22Rv1 (cell line): ENCODE measurements around the gene DNAJC17.

Source experiments
- H3K27ac ChIP-seq: fragments of 450-650 bp; 2 replicates; pipeline ENCODE4 v1.5.1; 2017
- ZFX ChIP-seq: fragments of 450-650 bp; IDR thresholded peaks from 2 replicates; pipeline ENCODE4 v1.6.1; 2017; ENCODE audit warnings: antibody characterized with exemption, borderline replicate concordance
- TF ChIP-seq, protein P1 (sequence below): fragments of 450-650 bp; IDR thresholded peaks from 2 replicates; pipeline ENCODE4 v1.5.1; 2017; ENCODE audit warnings: mild to moderate bottlenecking

DNAJC17 gene

DNA sequence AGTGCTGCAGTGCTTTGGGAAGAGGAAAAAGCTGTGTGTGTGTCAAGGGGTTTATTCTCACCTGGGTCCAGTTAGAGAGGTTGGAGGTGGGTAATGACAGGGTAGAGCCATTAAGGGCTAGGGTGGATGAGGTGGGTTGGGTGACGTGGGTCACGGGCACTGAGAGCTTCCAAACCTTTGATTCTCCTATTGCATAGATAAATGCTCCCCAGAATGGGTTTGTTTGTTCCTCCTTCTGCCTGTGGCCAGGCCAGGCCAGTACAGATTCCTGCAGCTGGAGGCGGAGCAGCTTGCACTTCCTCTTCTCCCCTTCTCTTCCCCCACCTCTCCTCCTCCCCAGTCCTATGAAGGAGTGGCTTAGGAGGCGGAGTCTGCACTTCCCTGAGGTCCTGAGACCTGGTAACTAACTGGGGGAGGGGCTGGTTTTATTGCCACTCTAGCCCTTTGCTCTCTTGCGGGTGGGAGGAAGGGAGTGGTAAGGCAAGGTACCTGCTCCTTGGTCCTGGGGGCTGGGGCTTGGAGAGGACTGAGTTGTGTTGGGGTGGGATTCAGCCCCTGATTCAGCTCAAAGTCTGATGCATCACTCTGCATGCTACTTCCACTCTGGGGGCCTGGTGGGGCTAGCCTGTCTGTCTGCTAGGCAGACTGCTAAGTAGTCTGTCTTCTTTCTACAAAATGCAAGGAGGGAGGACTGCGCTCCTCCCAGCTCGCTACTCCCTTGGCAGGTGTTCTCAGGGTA lies 40.1 kb upstream of the DNAJC17 start:
- H3K27ac ChIP-seq, result peak overlapping the region; percentile 82
- TF ChIP-seq ZFX, result no peak

DNA sequence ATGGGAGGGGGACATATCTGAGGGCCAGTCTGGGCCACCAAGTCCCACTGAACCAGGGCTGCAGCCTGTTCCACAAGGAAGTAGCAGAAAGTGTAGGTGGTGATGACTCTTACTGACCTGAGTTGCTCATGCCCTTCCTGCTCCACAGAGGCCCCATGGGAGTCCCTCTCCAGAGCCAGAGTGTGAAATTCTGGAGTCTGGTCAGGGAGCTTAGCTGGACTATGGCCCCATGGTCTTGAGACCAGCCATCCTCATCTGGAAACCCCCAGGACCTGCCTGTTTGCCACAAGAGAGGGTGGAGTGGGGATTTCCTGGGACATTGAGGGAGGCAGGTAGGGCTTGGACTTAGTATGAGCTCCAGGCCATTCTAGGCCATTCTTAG lies 39.6 kb upstream of the DNAJC17 start:
- H3K27ac ChIP-seq, result peak overlapping the region; percentile 82
- no peak for TF ChIP-seq ZFX
- TF ChIP-seq, protein P1, sequence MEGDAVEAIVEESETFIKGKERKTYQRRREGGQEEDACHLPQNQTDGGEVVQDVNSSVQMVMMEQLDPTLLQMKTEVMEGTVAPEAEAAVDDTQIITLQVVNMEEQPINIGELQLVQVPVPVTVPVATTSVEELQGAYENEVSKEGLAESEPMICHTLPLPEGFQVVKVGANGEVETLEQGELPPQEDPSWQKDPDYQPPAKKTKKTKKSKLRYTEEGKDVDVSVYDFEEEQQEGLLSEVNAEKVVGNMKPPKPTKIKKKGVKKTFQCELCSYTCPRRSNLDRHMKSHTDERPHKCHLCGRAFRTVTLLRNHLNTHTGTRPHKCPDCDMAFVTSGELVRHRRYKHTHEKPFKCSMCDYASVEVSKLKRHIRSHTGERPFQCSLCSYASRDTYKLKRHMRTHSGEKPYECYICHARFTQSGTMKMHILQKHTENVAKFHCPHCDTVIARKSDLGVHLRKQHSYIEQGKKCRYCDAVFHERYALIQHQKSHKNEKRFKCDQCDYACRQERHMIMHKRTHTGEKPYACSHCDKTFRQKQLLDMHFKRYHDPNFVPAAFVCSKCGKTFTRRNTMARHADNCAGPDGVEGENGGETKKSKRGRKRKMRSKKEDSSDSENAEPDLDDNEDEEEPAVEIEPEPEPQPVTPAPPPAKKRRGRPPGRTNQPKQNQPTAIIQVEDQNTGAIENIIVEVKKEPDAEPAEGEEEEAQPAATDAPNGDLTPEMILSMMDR, result no peak

DNA sequence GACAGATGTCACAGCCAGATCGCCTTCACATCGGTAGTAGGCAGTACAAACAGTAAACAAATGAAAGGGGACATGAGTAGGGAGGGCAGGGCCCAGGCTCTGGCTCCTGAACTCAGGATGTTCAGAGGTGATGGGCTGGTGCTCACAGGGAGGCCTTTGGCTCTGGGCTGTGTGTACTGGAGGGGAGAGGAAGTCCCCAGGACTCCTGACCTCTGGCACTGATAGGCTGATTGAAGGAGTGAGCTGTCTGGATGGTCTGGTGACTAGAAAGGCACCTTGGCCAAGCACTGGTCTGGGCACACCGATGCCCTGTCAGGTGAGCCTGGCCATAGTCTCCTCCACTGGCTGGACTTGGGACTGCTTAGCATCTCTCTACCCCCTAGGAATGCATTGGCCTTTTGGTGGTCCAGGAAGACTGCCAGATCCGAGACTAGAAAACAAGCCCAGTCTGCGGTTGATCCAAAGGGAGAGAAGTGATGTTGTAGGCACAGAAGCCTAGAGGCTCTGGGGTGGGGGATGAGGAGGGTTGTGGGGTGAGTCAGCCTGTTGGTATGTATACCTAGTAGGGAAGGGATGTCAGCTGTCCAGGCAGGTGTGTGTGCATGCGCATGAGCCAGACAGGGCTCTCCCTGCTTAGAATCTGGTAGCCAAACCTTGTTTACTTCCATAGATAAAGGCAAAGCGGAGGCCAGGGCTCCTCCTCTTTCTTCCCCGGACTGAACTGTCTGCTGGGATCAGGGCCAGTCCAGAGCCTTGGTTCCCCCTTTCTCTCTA lies 38.4 kb upstream of the DNAJC17 start:
- TF ChIP-seq, protein P1, result no peak
- no peak for TF ChIP-seq ZFX
- H3K27ac ChIP-seq, result peak overlapping the region; percentile 82

DNA sequence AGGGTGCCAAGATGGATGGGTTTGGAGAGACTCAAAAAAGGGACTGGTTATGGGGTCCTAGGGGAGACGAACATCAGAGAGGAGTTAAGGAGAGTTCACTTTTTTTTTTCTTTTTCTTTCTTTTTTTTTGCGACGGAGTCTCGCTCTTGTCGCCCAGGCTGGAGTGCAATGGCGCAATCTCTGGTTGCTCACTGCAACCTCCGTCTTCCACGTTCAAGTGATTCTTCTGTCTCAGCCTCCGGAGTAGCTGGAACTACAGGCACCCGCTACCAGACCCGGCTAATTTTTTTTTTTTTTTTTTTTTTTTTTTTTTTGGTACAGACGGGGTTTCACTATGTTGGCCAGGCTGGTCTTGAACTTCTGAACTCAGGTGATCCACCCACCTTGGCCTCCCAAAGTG lies 37.8 kb upstream of the DNAJC17 start:
- H3K27ac ChIP-seq, result peak overlapping the region; percentile 82

DNA sequence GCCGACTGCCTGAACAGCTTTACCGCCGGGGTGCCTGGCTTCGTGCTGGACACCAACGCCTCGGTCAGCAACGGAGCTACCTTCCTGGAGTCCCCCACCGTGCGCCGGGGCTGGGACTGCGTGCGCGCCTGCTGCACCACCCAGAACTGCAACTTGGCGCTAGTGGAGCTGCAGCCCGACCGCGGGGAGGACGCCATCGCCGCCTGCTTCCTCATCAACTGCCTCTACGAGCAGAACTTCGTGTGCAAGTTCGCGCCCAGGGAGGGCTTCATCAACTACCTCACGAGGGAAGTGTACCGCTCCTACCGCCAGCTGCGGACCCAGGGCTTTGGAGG lies 37.4 kb upstream of the DNAJC17 start:
- H3K27ac ChIP-seq, result peak overlapping the region; percentile 82
- TF ChIP-seq, protein P1, result no peak
- TF ChIP-seq ZFX, result no peak

More for the DNA sequence above, 37.8 kb upstream of the DNAJC17 start:
- no peak for TF ChIP-seq ZFX
- TF ChIP-seq, protein P1, result no peak

DNA sequence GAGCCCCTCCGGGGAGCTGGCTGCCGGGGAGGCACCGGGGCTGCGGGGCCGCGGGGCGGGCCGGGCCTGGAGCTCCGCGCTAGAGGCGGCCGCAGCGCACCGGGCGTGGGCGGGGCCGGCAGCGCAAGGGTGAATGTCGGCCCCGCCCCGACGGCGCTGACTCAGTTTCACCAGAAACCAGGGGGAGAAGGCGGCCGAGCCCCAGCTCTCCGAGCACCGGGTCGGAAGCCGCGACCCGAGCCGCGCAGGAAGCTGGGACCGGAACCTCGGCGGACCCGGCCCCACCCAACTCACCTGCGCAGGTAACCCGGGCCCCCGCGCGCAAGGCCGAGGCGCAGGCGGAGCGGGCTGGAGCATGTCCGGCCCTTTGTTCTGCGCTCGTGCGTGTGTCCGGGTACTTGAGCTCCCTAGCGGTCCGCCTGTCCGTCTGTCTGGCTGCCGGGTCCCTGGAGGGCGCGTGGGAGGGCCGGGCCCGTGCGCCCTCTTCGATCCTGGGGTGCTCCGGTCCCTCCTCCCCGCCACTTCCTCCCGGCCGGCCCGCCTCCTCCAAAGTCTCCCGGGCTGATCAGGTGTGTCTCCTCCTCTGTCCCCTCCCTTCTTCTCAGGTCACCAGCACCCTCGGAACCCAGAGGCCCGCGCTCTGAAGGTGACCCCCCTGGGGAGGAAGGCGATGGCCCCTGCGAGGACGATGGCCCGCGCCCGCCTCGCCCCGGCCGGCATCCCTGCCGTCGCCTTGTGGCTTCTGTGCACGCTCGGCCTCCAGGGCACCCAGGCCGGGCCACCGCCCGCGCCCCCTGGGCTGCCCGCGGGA lies 36.8 kb upstream of the DNAJC17 start, which contains the start of gene SPINT1:
Gene SPINT1 (plus strand): TSS at position 164 of the 811 bp plus-strand sequence. CDS start 507 bp downstream, at position 671.
- H3K27ac ChIP-seq, result peak within 1 kb of the TSS; percentile 82
- no peak for TF ChIP-seq ZFX

DNA sequence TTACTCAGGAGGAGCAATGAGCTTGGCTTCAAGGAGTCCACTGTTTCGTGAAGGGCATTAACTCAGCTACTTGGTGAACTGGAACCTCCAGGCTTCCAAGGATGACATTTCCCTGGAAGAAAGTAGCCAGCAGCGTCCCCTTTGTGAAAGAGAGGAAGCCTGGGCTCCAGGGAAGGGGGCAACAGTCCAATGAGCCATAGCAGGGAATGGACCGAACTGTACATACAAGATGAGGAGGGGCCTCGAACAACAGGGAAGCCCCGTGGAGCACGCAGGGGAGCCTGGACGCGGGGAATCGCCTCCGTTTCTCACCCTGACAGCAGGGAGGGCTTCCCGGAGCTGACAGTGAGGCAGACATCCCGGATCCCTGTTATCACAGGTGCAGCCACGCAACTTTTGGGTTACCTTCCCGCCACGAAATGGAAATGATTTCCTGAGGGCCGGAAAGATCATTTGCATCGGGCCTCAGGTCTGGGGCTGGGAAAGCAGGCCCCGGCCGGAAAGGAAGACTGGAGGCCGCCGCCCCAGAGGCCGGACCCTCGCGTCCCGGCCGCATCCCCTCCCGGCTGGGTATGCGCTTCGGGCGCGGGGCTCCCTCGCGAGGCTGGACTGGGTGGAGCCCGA lies 36.1 kb upstream of the DNAJC17 start:
- peak overlapping the region; percentile 82 for H3K27ac ChIP-seq
- TF ChIP-seq, protein P1, result no peak
- TF ChIP-seq ZFX, result no peak
